B cell (primary cell): ENCODE results near the gene EPX. TPM values are rescaled to one million over a fixed set of nuclear protein-coding genes. Genes with fewer than 3 reads are reported as not detected.

Source experiments
- ATAC-seq: fragments of 200-7000 bp; cut with Tn5 transposase; one replicate; pipeline ENCODE4 v1.10.0; 2021; ENCODE audit warnings: low read depth, mild to moderate bottlenecking, moderate number of reproducible peaks, moderate library complexity
- CTCF ChIA-PET: fragments of 350-600 bp; sonication (Branson Sonifier 250); formaldehyde crosslinking; loops from one replicate; lab custom pipeline; 2021; ENCODE audit warnings: antibody characterized with exemption, inconsistent platforms; lab: Charles Lee
- POLR2A ChIA-PET: fragments of 350-600 bp; sonication (Branson Sonifier 250); formaldehyde crosslinking; loops from one replicate; lab custom pipeline; 2021; ENCODE audit warnings: antibody characterized with exemption; lab: Charles Lee
- DNase-seq: peaks from one replicate; pipeline ENCODE4 v3.0.0; 2013
- H2AFZ ChIP-seq: 2 replicates; pipeline ENCODE4 v1.6.1; 2012; ENCODE audit warnings: mild to moderate bottlenecking, low read depth, low read length; ENCODE audit not compliant: insufficient read depth, poor library complexity, severe bottlenecking
- H3K27ac ChIP-seq, 2 donors: 1 replicate in 1 of 2; 2 replicates in 1 of 2; pipeline ENCODE4 v1.5.1; 2012 to 2013; ENCODE audit warnings: low read length in 2 of 2, mild to moderate bottlenecking in 2 of 2, moderate library complexity in 1 of 2
- H3K27me3 ChIP-seq, 4 experiments: fragments of 200-600 bp in 1 of 4; sonication (generic) in 1 of 4; replicated peaks in 1 of 4; 1 replicate in 2 of 4; 2 replicates in 2 of 4; pipeline versions ENCODE4 v1.6.1 to v1.7.0; 2013 to 2016; ENCODE audit warnings: low read length in 3 of 4, mild to moderate bottlenecking in 2 of 4, mixed read lengths in 1 of 4, moderate library complexity in 1 of 4; ENCODE audit not compliant: insufficient read depth in 4 of 4, control insufficient read depth in 3 of 4; ENCODE audit errors: control extremely low read depth in 1 of 4
- H3K36me3 ChIP-seq, 2 experiments: replicated peaks in 1 of 2; 1 replicate in 1 of 2; 2 replicates in 1 of 2; pipeline versions ENCODE4 v1.6.1 to v1.7.1; 2013; ENCODE audit warnings: low read length in 1 of 2; ENCODE audit not compliant: insufficient read depth in 2 of 2, control insufficient read depth in 1 of 2; ENCODE audit errors: control extremely low read depth in 1 of 2, extremely low read depth in 1 of 2
- H3K4me1 ChIP-seq, 2 donors: fragments of 200-600 bp in 1 of 2; sonication (generic) in 1 of 2; 1 replicate in 1 of 2; 2 replicates in 1 of 2; pipeline versions ENCODE4 v1.5.1 to v1.6.1; 2013 to 2017; ENCODE audit warnings: low read length in 2 of 2; ENCODE audit not compliant: control insufficient read depth in 2 of 2, insufficient read depth in 2 of 2
- H3K4me2 ChIP-seq: replicated peaks from 2 replicates; pipeline ENCODE3; 2012; ENCODE audit warnings: mild to moderate bottlenecking, low read depth, low read length; ENCODE audit not compliant: poor library complexity, severe bottlenecking
- H3K4me3 ChIP-seq, 5 experiments: fragments of 200-600 bp in 1 of 5; sonication (generic) in 1 of 5; 1 replicate in 3 of 5; 2 replicates in 2 of 5; pipeline versions ENCODE4 v1.5.1 to v1.7.0; 2011 to 2016; ENCODE audit warnings: low read length in 4 of 5, mild to moderate bottlenecking in 4 of 5, low read depth in 2 of 5, control low read depth in 1 of 5, moderate library complexity in 1 of 5; ENCODE audit not compliant: insufficient read depth in 1 of 5; ENCODE audit errors: control extremely low read depth in 1 of 5, extremely low read depth in 1 of 5
- H3K79me2 ChIP-seq: fragments of 200-600 bp; sonication (generic); one replicate; pipeline ENCODE4 v1.6.0; 2016; ENCODE audit warnings: low read length; ENCODE audit not compliant: control insufficient read depth, insufficient read depth
- H3K9ac ChIP-seq: fragments of 200-600 bp; sonication (generic); 2 replicates; pipeline ENCODE4 v1.6.1; 2017; ENCODE audit warnings: mild to moderate bottlenecking, low read length, moderate library complexity
- H3K9me3 ChIP-seq, 3 donors: one replicate each; pipeline versions ENCODE4 v1.6.1 to v1.7.1; 2013; ENCODE audit warnings: low read length in 2 of 3; ENCODE audit not compliant: control insufficient read depth in 2 of 3, insufficient read depth in 1 of 3; ENCODE audit errors: control extremely low read depth in 1 of 3
- H4K20me1 ChIP-seq: 2 replicates; pipeline ENCODE4 v1.6.0; 2012; ENCODE audit warnings: mild to moderate bottlenecking, low read length; ENCODE audit not compliant: insufficient read depth, control insufficient read depth, poor library complexity, severe bottlenecking
- H3K27ac Mint-ChIP-seq: one replicate; pipeline ENCODE4 v1.8.0; 2021; ENCODE audit warnings: mixed read lengths
- H3K27me3 Mint-ChIP-seq: one replicate; pipeline ENCODE4 v1.8.0; 2021; ENCODE audit warnings: mixed read lengths
- H3K4me1 Mint-ChIP-seq: one replicate; pipeline ENCODE4 v1.8.0; 2021; ENCODE audit warnings: mixed read lengths
- H3K4me3 Mint-ChIP-seq: one replicate; pipeline ENCODE4 v1.8.0; 2021; ENCODE audit warnings: mixed read lengths
- H3K9me3 Mint-ChIP-seq: one replicate; pipeline ENCODE4 v1.8.0; 2022; ENCODE audit warnings: mixed read lengths; ENCODE audit not compliant: insufficient read depth
- EZH2 ChIP-seq: IDR thresholded peaks from 2 replicates; pipeline ENCODE4 v1.6.1; 2012; ENCODE audit warnings: borderline replicate concordance, low read depth, mild to moderate bottlenecking, moderate library complexity, low read length; ENCODE audit not compliant: insufficient read depth, poor library complexity, severe bottlenecking
- WGBS: methylation state at CpG from one replicate; pipeline ENCODE4 v1.1.5; 2013; ENCODE audit warnings: missing lambda C conversion rate; ENCODE audit not compliant: insufficient coverage; 5-methylcytosine and 5-hydroxymethylcytosine counted together
- intact Hi-C: fragments of 100-400 bp; cut with micrococcal nuclease; formaldehyde crosslinking; loops from one replicate; pipeline ENCODE4 v1.10.0; 2022
- polyA plus RNA-seq: library from polyadenylated mRNA; depleted of rRNA; stranded (reverse); fragments of >200 nt; gene quantifications from 2 replicates; pipeline ENCODE4 v1.2.3, GENCODE V29; 2012
- total RNA-seq, 2 donors: library from RNA; stranded (reverse); fragments of 120-200 nt in 1 of 2; gene quantifications; 1 replicate in 1 of 2; 2 replicates in 1 of 2; pipeline versions ENCODE4 v1.2.3 to v1.2.4, GENCODE V29; 2013 to 2022
- TF ChIP-seq, protein P1 (sequence below): fragments of 200-600 bp; IDR thresholded peaks from one replicate; pipeline ENCODE4 v1.8.0; 2022; ENCODE audit warnings: antibody characterized with exemption, mild to moderate bottlenecking

EPX gene
- total and polyA plus RNA-seq, 2 donors (not counting 1 experiment from before 2014, with no cell fraction given): not detected

DNA sequence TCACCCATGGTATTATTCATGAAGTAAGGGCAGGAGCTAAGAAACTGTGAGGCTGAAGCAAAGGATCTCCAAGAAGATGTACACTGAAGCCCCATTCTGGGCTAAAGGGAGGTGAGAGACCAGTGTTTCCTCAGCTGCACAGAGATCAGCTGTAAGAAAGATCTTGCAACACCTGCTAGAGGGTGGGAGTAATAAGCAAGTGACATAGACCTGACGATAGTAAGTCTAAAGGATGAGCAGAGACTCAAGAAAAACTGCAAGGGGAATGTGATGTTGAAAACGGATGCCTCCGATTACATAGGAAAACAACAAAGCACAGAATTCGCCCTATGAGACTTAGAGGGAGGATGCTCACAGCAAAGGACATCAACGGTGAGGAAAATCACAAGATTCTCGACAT, 25.8 kb upstream of the EPX start, which contains the start of gene OR4D2:
Gene OR4D2, plus strand, starts transcription at position 301 of the 400 bp plus-strand sequence. CDS start 2,674 bp downstream, outside the sequence.
- WGBS: 96% methylated on average over 2 of the region's 6 CpGs
- H3K27ac Mint-ChIP-seq: no peak within 1 kb of the TSS

DNA sequence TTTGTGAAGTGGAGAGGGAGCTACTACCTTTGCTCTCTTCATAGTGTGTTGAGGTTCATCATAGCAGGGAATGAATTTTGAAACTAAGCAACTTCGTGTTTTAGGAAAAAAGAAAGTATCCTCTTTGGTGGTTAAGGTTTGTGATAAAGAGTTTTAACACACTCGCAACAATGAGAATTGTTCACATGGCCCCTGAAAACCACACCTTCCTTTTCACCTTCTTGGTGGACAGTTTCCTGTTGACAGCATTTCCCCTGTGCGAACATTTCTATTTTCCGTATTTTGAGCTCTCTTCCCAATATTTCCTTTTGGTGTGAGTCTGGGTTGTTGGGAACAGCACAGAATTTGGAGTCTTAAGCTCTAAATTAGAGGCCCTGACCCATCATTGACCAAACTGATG, 21.9 kb upstream of the EPX start:
- H3K4me1 ChIP-seq: peaks cover 0 to 3% of the 10 kb centered on the region in 2 donors
- no peaks in the 10 kb centered on the region for H4K20me1 ChIP-seq
- H3K4me3 Mint-ChIP-seq: no peak overlapping the region
- H3K27ac ChIP-seq: no peak overlapping the region
- peaks cover 3% of the 10 kb centered on the region for H3K4me1 Mint-ChIP-seq
- ChIA-PET CTCF (interaction anchor here (0.9 to 1.4 kb wide), 2 partner anchors 9 to 19 kb away, joined by 3 read pairs; no protein-coding TSS in a partner anchor), POLR2A (no interaction called here)
- no peaks in the 10 kb centered on the region for H3K9me3 Mint-ChIP-seq
- H3K27me3 Mint-ChIP-seq: peaks cover 53% of the 10 kb centered on the region
- H2AFZ ChIP-seq: no peak overlapping the region
- no peak overlapping the region for H3K4me3 ChIP-seq
- ATAC-seq: no peak
- intact Hi-C loops: no loop called here
- H3K4me2 ChIP-seq: no peak overlapping the region
- H3K36me3 ChIP-seq: no peaks in the 10 kb centered on the region
- peaks cover 0 to 22% (median 11%) of the 10 kb centered on the region in 4 experiments for H3K27me3 ChIP-seq
- 20% methylated on average over 1 of the region's 4 CpGs for WGBS
- DNase-seq: no peak
- peaks cover 0 to 3% (median 2%) of the 10 kb centered on the region in 3 donors for H3K9me3 ChIP-seq
- H3K27ac Mint-ChIP-seq: no peak overlapping the region
- TF ChIP-seq, protein P1, sequence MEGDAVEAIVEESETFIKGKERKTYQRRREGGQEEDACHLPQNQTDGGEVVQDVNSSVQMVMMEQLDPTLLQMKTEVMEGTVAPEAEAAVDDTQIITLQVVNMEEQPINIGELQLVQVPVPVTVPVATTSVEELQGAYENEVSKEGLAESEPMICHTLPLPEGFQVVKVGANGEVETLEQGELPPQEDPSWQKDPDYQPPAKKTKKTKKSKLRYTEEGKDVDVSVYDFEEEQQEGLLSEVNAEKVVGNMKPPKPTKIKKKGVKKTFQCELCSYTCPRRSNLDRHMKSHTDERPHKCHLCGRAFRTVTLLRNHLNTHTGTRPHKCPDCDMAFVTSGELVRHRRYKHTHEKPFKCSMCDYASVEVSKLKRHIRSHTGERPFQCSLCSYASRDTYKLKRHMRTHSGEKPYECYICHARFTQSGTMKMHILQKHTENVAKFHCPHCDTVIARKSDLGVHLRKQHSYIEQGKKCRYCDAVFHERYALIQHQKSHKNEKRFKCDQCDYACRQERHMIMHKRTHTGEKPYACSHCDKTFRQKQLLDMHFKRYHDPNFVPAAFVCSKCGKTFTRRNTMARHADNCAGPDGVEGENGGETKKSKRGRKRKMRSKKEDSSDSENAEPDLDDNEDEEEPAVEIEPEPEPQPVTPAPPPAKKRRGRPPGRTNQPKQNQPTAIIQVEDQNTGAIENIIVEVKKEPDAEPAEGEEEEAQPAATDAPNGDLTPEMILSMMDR: no peak
- no peak for TF ChIP-seq EZH2
- H3K9ac ChIP-seq: no peak overlapping the region
- H3K79me2 ChIP-seq: no peaks in the 10 kb centered on the region

More for the DNA sequence above, 25.8 kb upstream of the EPX start, which contains the start of gene OR4D2:
- no peak within 1 kb of the TSS for H3K4me3 Mint-ChIP-seq
- Histone ChIP-seq H3K4me1 (no peaks in the 10 kb centered on the region), H3K79me2 (no peaks in the 10 kb centered on the region), H2AFZ (no peak within 1 kb of the TSS), H3K27me3 (peaks cover 0 to 22% (median 17%) of the 10 kb centered on the region in 4 experiments), H3K9me3 (peaks cover 0 to 3% (median 2%) of the 10 kb centered on the region in 3 donors), H4K20me1 (no peaks in the 10 kb centered on the region), H3K4me3 (no peak within 1 kb of the TSS), H3K4me2 (no peak within 1 kb of the TSS), H3K36me3 (no peaks in the 10 kb centered on the region), H3K27ac (no peak within 1 kb of the TSS), H3K9ac (no peak within 1 kb of the TSS)
- ChIA-PET POLR2A (no interaction called here), CTCF (no interaction called here)
- DNase-seq: no peak
- no peak for TF ChIP-seq EZH2
- TF ChIP-seq, protein P1: no peak
- H3K9me3 Mint-ChIP-seq: no peaks in the 10 kb centered on the region
- H3K27me3 Mint-ChIP-seq: peaks cover 69% of the 10 kb centered on the region
- intact Hi-C loops: no loop called here
- no peak for ATAC-seq
- H3K4me1 Mint-ChIP-seq: peaks cover 3% of the 10 kb centered on the region
